HG03280 (cell line): ENCODE measurements around the gene KRTAP19-1.

Experiments used
- ATAC-seq: cut with Tn5 transposase; IDR thresholded peaks from one replicate; pipeline ENCODE4 v1.9.1; 2021; ENCODE audit warnings: mild to moderate bottlenecking, moderate library complexity; ENCODE audit not compliant: unreplicated experiment

KRTAP19-1 gene

GRCh38 chr21:30430170-30430655 is 50.0 kb downstream of the KRTAP19-1 start, which contains the start of gene KRTAP13-4:
TSS of gene KRTAP13-4 (plus strand) at chr21:30430220. CDS start at chr21:30430276, 56 bp downstream.
- no peak for ATAC-seq
